Panc1 (cell line): ENCODE results near the gene CRLF1.

Source experiments
- POLR2AphosphoS5 ChIP-seq: IDR thresholded peaks from 2 replicates; pipeline ENCODE4 v1.6.1; 2012; ENCODE audit warnings: mild to moderate bottlenecking, low read depth, low read length, moderate library complexity
- TCF7L2 ChIP-seq: IDR thresholded peaks from 2 replicates; pipeline ENCODE4 v1.6.1; 2011; ENCODE audit warnings: mild to moderate bottlenecking, low read depth, low read length, inconsistent platforms
- TF ChIP-seq, protein P1 (sequence below): fragments of 450-650 bp; IDR thresholded peaks from 2 replicates; pipeline ENCODE4 v1.5.1; 2017; ENCODE audit warnings: mild to moderate bottlenecking
- TF ChIP-seq, protein P2 (sequence below), 2 experiments: IDR thresholded peaks; 2 replicates each; pipeline ENCODE4 v1.6.1; 2011 to 2012; ENCODE audit warnings: low read depth in 2 of 2, control low read depth in 1 of 2, low read length in 1 of 2, mild to moderate bottlenecking in 1 of 2, moderate library complexity in 1 of 2; ENCODE audit not compliant: insufficient read depth in 1 of 2

DNA sequence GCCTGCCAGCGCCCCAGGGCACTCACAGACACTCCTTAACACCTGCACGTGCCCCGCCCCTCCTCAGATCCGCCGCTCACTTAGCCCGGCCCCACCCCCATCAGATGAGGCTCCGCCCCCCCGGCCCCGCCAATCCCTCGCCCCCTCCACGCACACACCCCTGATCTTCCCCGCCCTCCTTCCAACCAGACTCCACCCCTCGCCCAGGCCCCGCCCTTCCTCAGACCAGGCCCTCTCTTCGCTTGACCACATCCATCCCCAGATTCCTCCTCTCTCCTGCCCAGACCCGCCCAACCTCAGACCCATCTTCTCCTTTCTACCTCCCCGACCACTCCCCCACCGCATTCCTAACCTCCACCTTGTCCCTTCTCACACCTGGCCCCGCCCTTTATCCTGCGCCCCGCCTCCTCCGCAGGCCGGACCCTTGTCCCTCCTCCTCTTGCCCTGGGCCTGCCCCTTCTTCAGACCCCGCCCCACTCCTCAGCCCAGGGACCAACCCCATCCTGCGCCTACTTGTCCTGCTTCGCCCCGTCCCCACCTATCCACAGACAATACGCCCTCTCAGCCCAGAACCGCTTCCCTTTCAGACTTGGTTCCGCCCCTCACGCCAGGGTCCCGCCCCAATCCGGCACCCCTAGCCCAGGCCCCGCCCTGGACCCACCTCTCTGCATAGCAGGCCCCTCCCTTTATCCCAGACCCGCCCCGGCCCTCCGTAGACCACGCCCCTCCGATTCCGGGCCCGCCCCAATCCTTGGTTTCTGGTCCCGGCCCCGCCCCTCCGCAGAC, 29.8 kb upstream of the CRLF1 start:
- TF ChIP-seq, protein P1, sequence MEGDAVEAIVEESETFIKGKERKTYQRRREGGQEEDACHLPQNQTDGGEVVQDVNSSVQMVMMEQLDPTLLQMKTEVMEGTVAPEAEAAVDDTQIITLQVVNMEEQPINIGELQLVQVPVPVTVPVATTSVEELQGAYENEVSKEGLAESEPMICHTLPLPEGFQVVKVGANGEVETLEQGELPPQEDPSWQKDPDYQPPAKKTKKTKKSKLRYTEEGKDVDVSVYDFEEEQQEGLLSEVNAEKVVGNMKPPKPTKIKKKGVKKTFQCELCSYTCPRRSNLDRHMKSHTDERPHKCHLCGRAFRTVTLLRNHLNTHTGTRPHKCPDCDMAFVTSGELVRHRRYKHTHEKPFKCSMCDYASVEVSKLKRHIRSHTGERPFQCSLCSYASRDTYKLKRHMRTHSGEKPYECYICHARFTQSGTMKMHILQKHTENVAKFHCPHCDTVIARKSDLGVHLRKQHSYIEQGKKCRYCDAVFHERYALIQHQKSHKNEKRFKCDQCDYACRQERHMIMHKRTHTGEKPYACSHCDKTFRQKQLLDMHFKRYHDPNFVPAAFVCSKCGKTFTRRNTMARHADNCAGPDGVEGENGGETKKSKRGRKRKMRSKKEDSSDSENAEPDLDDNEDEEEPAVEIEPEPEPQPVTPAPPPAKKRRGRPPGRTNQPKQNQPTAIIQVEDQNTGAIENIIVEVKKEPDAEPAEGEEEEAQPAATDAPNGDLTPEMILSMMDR: no peak
- TF ChIP-seq, protein P2, sequence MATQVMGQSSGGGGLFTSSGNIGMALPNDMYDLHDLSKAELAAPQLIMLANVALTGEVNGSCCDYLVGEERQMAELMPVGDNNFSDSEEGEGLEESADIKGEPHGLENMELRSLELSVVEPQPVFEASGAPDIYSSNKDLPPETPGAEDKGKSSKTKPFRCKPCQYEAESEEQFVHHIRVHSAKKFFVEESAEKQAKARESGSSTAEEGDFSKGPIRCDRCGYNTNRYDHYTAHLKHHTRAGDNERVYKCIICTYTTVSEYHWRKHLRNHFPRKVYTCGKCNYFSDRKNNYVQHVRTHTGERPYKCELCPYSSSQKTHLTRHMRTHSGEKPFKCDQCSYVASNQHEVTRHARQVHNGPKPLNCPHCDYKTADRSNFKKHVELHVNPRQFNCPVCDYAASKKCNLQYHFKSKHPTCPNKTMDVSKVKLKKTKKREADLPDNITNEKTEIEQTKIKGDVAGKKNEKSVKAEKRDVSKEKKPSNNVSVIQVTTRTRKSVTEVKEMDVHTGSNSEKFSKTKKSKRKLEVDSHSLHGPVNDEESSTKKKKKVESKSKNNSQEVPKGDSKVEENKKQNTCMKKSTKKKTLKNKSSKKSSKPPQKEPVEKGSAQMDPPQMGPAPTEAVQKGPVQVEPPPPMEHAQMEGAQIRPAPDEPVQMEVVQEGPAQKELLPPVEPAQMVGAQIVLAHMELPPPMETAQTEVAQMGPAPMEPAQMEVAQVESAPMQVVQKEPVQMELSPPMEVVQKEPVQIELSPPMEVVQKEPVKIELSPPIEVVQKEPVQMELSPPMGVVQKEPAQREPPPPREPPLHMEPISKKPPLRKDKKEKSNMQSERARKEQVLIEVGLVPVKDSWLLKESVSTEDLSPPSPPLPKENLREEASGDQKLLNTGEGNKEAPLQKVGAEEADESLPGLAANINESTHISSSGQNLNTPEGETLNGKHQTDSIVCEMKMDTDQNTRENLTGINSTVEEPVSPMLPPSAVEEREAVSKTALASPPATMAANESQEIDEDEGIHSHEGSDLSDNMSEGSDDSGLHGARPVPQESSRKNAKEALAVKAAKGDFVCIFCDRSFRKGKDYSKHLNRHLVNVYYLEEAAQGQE (IDR thresholded peaks at IDR 0.05; ENCODE audit: insufficient read depth in 1 of 2, low read depth in 2 of 2, low read length in 1 of 2): no peak
- TF ChIP-seq POLR2AphosphoS5 (no peak), TCF7L2 (no peak)
